Measurements from ENCODE around the gene CCDC86.

CCDC86 gene

DNA sequence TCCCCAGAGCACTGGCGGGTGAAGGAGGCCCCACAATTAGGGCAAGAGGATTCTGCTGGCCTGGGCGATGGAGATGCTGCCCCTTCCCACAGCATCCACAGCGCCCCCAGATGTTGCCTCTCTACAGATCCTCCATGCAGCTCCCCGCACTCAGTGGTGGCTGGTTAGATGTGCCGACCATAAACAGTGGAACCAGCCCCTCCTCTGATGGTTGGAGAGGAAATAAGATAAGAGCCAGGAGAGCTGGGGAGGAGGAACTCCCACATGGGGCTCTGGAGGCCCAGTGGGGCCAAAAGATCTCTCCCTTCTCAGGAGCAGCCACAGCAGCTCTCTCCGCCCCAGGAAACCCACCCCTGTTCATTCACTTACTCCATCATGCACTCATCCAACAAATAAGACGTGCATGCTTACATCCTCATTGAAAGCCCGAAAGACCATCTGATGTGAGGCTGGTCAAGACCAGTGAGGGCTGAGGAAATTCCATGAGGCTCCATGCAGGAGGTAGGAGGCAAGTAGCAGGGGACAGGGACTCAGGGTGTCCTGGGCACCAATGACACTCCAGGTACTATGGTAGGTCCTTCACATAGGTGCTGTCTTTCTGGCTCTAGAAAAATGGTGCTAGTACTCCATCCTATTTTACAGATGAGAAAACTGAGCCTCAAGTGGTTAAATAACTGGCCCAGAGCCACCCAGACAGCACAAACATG is 12.4 kb downstream of the CCDC86 start:
- no peak for FAIRE-seq

DNA sequence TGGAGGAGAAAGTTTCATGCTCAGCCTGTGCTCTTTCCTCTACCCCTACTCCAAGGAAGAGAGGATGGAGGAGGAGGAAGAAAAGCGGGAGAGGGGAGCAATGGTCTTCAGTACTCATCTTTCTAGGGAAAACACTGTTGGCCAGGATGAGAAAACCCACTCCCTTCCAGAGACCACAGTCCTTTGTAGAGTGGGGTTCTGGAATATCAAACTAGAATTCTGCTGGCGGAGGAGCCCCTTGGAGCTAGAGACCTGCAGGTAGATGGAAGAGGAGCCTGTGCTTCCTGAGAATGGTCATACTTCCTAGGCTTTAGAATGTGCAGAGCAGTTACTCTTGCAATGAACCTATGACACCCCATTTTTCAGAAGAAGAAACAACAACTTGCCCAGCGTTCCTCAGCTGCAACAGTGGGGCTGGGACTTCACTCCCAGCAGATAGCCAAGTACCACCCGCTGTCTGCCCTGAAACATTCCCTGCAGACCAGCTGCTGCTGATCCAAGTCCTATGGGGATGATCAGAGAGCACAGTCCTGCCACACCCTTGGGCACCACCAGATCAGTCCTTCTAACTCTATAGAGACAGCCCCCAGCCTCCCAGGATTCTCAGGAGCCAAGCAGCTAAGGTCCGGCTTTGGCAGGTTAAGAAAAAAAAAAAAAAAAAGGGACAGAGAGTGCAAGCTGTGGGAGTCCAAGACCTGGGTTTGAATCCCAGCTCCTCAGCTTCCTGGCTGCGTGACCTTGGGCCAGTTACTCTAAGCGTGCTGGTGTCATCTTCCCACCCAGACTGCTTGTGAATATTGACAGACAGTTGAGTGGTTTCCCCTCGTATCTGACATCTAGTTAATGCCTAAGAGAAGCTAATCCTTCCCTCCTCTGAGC is 13.2 kb downstream of the CCDC86 start:
- FAIRE-seq, result no peak

DNA sequence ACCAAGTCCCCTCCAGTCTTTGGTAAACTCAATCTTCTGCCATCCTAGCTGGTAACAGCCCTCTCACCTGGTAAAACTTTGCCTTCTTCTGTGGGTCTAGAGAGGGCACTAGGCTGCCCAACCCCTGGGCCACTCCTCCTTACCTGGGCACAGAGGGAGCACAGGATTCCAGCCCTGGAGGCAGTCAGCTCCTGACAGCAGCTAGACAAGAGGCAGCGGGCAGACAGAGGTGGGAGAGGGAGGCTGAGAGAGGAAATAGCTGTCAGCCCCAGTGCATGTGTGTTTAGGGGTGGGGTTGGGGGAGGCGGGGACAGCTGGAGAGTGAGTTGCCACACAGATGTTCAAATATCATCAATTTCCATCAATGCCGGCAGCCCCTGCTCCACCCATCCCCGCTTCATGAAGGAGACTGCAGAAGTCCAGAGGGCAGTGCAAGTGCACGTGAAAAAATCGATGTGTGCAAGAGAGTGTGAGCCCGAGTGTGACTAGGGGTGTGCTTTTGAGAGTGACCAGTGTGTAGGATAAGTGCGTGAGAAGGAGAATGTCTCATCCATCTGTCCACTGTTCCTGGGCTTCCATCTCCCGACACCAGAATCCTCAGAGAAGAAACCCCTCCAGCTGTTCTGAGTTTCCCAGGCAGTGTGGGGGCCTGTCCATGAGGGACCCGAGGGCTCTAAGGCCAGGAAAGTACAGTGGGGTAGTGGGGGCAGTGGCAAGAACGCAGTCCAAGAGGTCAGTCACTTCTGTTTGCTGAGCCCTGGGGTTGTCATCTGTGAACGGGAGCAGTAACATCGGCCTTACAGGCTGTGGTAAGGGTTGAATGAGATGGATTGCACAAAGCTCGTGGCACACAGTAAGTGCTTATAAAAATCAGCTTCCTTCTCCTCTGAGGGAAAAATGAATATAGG is 14.1 kb downstream of the CCDC86 start, which contains the start of gene PTGDR2:
TSS of gene PTGDR2 (minus strand) at position 225 of the 908 bp plus-strand sequence. CDS start 2,228 bp downstream, outside the sequence.
- FAIRE-seq, result no peak

DNA sequence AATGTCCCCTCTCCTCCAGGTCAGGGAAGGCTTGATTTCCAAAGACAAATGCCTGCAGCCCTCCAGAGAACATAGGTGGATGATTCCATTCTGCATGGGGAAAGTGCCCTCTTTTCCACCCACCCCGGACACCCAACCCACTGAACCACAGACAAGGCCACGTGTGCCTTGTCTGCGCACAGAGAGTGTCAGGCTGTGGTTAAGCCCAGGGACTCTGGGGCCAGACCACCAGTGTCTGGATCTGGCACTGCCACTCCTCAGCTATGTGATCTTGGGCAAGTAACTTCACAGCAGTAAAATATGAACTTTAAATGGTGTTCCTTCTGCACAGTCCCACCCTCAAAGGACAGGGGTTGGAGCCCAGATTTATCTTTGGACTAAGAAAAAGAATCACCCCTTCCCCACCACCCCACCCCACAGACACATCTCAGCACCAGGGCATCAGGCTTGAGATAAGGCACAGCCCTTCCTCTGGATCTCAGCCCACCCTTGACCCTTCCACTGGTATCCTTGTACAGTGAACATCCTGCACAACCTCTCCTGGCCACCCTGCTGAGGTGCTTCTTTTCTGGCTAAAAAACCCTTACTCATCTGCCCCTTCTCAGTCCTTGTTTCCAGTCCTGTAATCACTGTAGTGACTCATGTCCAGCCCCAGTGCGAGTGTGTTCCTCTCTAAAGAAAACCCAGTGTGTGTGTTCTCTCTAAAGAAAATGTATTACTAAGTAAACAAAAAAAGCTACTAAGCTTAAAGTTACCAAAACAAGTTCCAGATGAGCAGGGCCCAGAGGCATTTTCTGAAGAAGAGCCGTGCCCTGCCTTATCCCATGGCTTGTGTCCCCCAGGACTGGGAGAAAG is 15.7 kb downstream of the CCDC86 start:
- FAIRE-seq, result no peak

DNA sequence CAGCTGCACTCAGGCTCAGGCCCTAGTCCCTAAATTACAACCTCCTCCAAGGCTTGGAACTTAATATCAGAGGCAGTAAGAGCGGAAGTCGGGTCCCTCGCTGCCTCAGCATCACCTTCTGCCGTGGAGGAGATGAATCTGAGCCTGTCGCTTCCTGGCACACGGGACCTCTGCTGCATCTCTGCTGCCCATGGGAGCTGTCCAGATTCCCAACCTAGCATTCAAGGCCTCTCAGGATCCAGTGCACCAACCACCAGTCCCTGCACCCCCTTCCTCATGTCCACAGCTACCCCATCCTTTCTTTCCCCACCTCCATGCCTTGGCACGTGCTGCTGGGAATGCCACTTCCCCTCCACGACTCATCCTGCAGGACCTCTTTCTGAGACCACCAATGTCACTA is 16.3 kb downstream of the CCDC86 start:
- FAIRE-seq, result no peak

DNA sequence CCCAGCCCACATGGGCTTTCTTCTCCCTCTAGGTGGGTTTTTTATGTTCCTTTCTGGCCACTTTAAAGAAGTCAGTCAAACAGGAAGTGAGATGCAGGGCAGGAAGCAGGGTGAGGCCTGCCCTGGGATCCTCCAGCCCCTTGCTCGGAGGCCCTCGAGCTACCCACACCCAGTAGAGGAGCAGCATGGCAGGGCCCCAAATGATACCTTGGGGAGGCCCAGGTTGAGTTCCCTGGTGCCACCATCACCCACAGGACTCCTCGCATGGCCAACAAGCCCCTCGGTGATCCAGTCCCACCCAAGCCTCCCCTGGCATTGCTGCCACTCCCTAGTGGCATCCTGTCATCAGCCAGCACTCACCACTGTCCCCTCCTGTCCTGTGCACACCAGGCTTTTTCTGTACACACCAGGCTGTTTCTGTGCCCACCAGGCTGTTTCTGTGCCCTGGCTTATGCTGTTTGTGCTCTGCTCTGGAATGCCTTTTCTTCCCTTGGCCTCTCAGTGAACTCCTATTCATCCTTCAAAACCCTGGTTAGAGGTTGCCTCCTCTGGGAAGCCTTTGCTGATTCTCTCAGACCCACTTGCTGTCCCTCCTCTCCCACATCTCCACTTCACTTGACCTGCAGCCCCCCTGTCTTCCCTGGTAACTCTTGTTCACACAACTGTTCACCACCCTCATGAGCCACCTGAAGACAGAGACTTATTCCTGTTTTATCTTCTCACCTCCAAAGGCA is 17.0 kb downstream of the CCDC86 start:
- FAIRE-seq, result no peak

DNA sequence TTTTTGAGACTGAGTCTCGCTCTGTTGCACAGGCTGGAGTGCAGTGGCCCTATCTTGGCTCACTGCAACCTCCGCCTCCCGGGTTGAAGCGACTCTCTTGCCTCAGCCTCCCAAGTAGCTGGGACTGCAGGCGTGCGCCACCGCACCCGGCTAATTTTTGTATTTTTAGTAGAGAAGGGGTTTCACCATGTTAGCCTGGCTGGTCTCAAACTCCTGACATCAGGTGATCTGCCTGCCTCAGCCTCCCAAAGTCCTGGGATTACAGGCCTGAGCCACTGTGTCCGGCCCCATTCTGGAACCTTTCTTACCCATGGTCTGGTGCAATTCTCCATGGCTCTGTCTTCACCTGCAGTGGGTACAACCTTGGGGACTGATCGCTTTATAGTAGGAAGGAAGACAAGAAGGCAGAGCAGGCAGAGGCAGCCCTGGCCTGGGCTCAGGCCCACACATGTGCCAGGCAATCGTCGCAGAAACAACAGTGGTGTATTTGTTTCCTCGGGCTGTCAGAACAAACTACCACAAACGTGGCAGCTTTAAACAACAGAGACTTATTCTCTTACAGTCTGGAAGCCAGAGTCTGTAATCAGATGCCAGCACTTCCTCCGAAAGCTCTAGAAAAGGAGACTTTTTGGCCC is 17.8 kb downstream of the CCDC86 start:
- no peak for FAIRE-seq

DNA sequence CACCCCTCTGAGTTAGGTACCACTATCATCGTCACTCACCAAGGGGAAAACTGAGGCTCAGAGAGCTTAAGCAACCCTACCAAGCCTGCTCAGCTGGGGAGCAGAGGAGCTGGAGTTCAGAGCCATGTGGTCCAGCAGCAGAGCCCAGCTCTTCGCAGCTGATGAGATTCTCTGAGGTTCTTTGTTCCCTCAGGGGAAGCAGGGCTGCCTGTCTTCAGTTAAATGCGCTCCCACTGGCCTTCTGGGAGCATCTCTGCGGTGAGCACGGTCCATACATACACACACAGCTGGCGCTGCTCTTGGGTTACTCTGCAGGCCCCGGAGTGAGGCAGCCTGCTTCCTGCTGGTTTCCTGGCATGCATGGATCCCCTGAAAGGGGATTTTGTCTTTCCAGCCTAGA is 19.0 kb downstream of the CCDC86 start:
- FAIRE-seq, result no peak

DNA sequence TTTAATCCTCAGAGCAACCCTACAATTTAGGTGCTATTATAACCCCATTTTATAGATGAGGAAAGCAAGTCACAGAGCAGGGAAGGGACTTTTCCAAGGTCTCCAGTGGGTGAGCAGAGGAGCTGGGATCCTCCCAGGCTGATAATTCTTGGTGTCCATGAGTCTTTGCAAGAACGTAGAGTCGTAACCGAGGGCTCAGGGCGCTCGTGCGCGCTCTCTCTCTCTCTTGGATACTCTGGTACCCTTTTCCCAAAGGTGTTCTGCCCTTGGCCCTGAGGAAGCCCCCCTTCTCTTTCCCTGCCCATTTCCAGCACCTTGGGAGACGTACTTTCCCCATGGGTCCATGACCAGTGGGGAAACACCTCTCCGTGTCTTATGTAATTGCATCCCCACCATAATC is 20.3 kb downstream of the CCDC86 start:
- FAIRE-seq, result no peak

DNA sequence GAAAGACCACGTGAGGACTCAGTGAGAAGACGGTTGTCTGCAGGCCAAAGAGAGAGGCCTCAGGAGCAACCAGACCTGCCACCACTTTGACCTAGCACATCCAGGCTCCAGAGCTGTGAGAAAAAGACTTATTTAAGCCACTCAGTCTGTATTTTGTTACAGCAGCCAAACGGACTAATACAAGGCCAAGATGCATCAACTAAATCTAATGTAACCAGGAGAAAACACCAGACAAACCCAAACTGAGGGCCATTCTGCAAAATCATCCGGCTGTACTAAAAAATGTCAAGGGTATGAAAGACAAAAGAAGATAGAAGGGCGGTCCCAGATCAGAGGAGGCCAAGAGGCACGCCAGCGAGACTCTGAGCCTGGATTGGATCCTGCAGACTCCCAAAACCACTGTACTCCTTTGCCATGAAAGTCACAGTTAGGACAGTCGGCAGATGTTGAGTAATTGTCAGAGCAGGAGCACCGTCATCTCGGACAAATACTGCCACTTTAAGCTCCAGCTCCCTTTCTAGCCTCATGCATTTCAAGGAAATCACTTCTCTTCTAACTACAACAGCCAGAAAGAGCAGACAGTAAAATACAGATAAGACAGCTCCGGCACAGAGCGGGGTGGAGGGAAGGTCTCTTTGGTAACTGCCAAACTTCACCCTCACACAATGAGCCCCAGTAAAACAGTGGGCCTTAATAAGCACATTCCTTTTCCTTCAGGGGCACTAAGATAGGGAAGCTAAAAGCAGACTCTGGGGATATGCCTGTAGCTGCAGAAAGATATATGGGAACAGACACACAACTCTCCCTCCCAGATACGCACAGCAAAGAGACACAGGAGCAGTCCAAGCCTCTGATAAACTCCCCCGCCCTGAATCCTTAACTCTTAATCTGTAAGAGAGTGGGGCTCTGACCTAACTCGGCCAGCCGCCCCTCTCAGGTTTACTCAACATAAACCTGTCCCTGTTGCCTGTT is 21.9 kb downstream of the CCDC86 start:
- FAIRE-seq, result no peak

DNA sequence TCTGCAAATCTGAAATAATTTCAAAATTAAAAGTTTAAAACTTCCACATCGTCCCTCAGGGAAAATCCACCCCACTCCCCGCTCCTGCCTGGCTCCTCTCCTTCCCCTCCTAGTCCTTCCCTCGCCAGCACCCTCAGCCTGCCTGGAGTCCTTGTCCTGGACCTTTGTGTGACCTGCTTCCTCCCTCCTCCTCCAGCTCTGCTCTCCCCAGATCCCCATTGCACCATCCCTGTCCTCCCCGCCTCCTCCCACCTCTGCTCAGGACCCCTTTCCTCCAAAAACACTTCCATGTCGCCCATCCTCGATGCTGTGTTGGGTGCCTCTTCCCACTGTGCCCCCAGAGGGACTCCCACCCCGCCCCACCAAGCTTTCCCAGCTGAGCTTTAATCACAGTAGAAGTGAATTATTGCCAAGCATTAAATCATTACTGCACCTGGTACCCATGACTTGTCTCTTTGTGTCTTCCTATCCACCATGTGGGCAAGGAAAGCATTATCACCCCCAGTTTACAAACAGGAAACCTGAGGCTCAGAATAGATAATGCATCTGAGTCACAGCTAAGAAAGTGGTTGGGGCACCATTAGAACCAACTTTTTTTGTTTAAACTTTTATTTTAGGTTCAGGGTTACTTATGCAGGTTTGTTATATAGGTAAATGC is 23.1 kb downstream of the CCDC86 start:
- no peak for FAIRE-seq

DNA sequence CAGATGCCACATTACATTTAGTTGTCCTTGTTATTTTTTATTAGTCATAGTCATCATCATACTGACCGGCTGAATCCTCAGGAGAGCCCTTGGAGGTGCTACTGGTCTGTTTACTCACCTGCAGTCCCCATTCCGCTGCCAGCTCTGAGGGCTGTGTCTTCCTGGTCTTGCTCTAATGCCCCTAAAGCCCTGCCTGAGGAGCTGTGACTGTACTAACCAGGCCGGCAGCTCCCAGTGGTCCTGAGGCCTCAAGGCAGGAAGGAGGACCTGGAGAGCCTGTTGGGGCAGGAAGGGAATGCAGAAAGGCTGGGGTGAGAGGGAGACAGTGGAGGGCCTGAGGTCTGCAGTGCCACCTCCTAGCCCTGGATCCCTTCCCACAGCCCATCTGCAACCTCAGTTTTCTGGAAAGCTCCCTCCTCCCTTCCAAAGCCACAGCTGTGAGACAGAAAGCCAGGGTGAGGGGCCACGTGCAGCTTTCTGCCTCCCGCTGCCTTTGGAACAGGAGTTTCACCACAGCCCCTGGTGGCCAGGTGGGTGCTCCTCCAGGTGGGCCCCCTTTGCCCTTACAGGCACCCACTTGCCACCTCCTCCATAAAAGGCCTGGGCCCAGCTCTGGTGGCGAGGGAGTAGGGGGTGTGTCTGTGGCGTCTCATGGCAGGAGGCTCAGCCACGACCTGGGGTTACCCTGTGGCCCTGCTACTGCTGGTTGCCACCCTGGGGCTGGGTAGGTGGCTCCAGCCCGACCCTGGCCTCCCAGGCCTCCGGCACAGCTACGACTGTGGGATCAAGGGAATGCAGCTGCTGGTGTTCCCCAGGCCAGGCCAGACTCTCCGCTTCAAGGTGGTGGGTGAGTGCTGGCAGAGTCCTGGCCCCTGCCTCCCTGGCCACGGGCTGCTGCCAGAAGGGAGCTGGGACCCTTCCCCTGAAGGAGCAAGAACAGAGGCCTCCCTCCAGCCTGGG is 25.3 kb downstream of the CCDC86 start, which contains the start of gene ZP1:
TSS of gene ZP1 (plus strand) at position 632 of the 960 bp plus-strand sequence. CDS start at position 652, 20 bp downstream.
- FAIRE-seq, result no peak

DNA sequence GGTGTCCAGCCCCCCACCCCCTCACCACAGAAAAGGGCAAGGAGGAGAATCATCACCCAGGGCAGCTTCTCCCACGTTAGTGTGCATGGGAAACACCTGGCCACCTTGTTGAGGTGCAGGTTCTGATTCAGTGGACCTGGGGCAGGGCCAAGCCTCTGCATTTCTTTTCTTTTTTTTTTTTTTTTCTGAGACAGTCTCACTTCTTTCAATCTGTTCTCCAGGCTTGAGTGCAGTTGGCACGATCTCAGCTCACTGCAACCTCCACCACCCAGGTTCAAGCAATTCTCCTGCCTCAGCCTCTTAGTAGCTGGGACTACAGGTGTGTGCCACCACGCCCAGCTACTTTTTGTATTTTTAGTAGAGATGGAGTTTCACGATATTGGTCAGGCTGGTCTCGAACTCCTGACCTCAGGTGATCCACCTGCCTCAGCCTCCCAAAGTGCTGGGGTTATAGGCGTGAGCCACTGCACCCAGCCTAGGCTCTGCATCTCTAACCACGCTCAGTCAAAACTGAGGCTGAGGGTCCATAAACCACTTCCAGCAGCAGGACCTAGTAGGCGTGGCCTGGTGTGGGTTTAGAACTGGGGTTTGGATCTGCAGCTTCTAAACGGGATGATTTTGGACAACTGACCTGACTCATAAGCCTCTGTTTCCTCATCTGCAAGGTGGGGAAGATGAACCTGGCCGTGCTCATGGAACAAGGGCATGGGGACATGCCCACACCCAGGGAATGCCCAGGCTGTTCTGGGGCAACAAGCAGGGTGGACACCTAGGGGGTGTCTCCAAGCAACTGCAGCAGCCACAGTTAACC is 26.2 kb downstream of the CCDC86 start:
- no peak for FAIRE-seq

DNA sequence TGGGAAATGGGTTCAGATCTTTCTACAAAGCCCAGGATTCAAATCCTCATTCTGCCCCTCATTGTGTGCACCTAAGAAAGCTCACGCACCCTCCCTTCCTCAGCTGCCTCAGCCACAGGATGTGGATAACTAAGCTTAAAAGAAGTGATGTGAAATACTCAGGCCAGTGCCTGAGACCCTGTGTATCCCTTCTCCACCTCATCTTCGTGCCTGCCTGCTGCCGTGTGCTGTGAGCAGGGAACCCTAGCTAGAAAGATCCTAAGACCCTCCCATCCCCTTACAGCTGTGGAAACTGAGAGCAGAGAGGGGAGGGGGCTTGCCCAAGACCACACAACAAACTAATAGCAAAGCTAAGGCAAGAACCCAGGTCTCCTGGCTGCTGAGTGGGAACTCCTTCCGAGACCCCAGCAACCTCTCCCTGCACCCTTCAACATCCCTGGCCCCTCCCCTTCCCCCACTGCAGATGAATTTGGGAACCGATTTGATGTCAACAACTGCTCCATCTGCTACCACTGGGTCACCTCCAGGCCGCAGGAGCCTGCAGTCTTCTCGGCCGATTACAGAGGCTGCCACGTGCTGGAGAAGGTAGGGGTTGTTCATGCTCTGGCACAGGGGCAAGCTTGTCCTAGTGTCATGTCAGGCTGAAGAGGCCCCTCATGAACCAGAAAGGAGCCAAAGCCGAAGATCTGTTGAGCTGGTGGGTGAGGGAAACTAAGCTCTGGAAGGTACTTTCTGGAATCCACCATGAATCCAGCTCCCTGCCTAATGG is 27.0 kb downstream of the CCDC86 start:
- no peak for FAIRE-seq

DNA sequence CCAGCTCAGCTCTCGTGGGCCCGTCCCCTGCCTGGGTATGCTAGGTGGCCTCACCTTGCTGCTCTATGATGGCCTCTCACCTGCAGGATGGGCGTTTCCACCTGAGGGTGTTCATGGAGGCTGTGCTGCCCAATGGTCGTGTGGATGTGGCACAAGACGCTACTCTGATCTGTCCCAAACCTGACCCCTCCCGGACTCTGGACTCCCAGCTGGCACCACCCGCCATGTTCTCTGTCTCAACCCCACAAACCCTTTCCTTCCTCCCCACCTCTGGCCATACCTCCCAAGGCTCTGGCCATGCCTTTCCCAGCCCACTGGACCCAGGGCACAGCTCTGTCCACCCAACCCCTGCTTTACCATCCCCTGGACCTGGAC is 27.5 kb downstream of the CCDC86 start:
- FAIRE-seq, result no peak

DNA sequence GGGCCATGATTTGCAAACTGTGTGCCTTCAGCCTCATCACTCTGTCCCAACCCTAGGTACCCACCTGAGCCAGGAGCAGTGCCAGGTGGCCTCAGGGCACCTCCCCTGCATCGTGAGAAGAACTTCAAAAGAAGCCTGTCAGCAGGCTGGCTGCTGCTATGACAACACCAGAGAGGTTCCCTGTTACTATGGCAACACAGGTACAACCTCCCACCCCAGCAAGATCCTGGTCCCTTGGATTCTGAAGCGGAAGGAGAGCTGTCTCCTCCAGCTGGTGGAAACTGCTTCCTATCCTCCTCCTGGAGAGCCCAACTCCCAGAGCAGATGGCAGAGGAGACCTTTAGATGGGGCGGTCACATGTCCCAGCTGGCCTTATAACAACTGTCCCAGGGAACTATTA is 28.4 kb downstream of the CCDC86 start:
- FAIRE-seq, result no peak
